A549 (cell line): Measurements from ENCODE around the gene TMEM221. TPM values are rescaled to one million over a fixed set of nuclear protein-coding genes. Genes with fewer than 3 reads are reported as not detected.

Experiments used
- ATAC-seq, 2 experiments: fragments of 200-7000 bp in 1 of 2; fragments of >200 bp in 1 of 2; cut with Nextera tagmentation in 1 of 2; cut with Tn5 transposase in 1 of 2; 3 replicates each; pipeline versions ENCODE4 v1.8.0 to v1.9.1; 2018 to 2020; ENCODE audit warnings: mild to moderate bottlenecking in 1 of 2, moderate library complexity in 1 of 2
- CTCF ChIA-PET: fragments of 300-600 bp; sonication (Branson Sonifier 250); formaldehyde crosslinking; extraction: SDS; loops from one replicate; lab custom pipeline; 2021; ENCODE audit warnings: antibody characterized with exemption, inconsistent platforms; lab: Yijun Ruan, JAX
- POLR2A ChIA-PET: fragments of 350-600 bp; formaldehyde crosslinking; extraction: SDS; loops from one replicate; lab custom pipeline; 2021; ENCODE audit warnings: antibody characterized with exemption, inconsistent platforms; lab: Yijun Ruan, JAX
- DNase-seq, 2 experiments: peaks; one replicate each; pipeline versions ENCODE4 v3.0.0 to v3.0.0-alpha.2; 2011 to 2016; ENCODE audit warnings: low read depth in 1 of 2, low spot score in 1 of 2
- FAIRE-seq: peaks from 2 replicates; lab custom pipeline; 2011; peaks lifted over from hg19 to GRCh38; lab: Jason Lieb, UNC
- H3K27ac ChIP-seq, 2 experiments: fragments of >200 bp; sonication (Bioruptor Twin); formaldehyde crosslinking; 3 replicates each; pipeline ENCODE4 v1.5.1; 2016 to 2017
- H3K4me1 ChIP-seq: fragments of >200 bp; sonication (Bioruptor Twin); formaldehyde crosslinking; 3 replicates; pipeline ENCODE4 v1.6.1; 2016
- H3K4me2 ChIP-seq: fragments of >200 bp; sonication (Bioruptor Twin); formaldehyde crosslinking; 3 replicates; pipeline ENCODE4 v1.6.1; 2016
- H3K4me3 ChIP-seq: fragments of >200 bp; sonication (Bioruptor Twin); formaldehyde crosslinking; 3 replicates; pipeline ENCODE4 v1.5.1; 2016
- H3K9me3 ChIP-seq: fragments of >200 bp; sonication (Bioruptor Twin); formaldehyde crosslinking; 3 replicates; pipeline ENCODE4 v1.6.1; 2016
- BCL3 ChIP-seq: fragments of >200 bp; sonication (Bioruptor Twin); formaldehyde crosslinking; IDR thresholded peaks from 3 replicates; pipeline ENCODE4 v1.6.1; 2016
- CBX2 ChIP-seq: fragments of 200-600 bp; sonication (generic); IDR thresholded peaks from 2 replicates; pipeline ENCODE4 v1.6.1; 2016; ENCODE audit warnings: low read depth, mild to moderate bottlenecking, borderline replicate concordance
- CHD4 ChIP-seq: fragments of 200-600 bp; sonication (generic); IDR thresholded peaks from 2 replicates; pipeline ENCODE4 v1.6.1; 2016; ENCODE audit warnings: antibody characterized with exemption, mild to moderate bottlenecking, borderline replicate concordance
- CTCF ChIP-seq: fragments of >200 bp; sonication (Bioruptor Twin); formaldehyde crosslinking; IDR thresholded peaks from 3 replicates; pipeline ENCODE4 v1.5.1; 2016
- E2F6 ChIP-seq: IDR thresholded peaks from 2 replicates; pipeline ENCODE4 v1.6.1; 2012; ENCODE audit warnings: low read depth, borderline replicate concordance
- ELK1 ChIP-seq: fragments of 150-350 bp; IDR thresholded peaks from 2 replicates; pipeline ENCODE4 v1.6.1; 2014; ENCODE audit warnings: low read depth, mild to moderate bottlenecking, low read length
- EP300 ChIP-seq, 2 experiments: fragments of >200 bp; sonication (Bioruptor Twin); formaldehyde crosslinking; IDR thresholded peaks; 2 replicates in 1 of 2; 3 replicates in 1 of 2; pipeline ENCODE4 v1.6.1; 2016 to 2017
- HES2 ChIP-seq: fragments of >200 bp; sonication (Bioruptor Twin); formaldehyde crosslinking; IDR thresholded peaks from 2 replicates; pipeline ENCODE4 v1.6.1; 2016
- HOXB5 ChIP-seq: fragments of 250-450 bp; sonication (Bioruptor Pico); IDR thresholded peaks from 2 replicates; pipeline ENCODE4 v1.5.0; 2020; ENCODE audit warnings: mild to moderate bottlenecking, moderate library complexity
- KDM5A ChIP-seq: fragments of 200-600 bp; sonication (generic); IDR thresholded peaks from 2 replicates; pipeline ENCODE4 v1.6.1; 2016; ENCODE audit warnings: antibody characterized with exemption, mild to moderate bottlenecking
- MAFK ChIP-seq: fragments of 450-650 bp; IDR thresholded peaks from 2 replicates; pipeline ENCODE4 v1.6.1; 2014; ENCODE audit not compliant: partially characterized antibody
- MAX ChIP-seq: IDR thresholded peaks from 2 replicates; pipeline ENCODE4 v1.6.1; 2012
- MYC ChIP-seq: IDR thresholded peaks from 2 replicates; pipeline ENCODE4 v1.6.1; 2012; ENCODE audit warnings: mild to moderate bottlenecking, inconsistent platforms, low read length, improper control_type of control experiment, borderline replicate concordance
- NR3C1 ChIP-seq: fragments of >200 bp; sonication (Bioruptor Twin); formaldehyde crosslinking; IDR thresholded peaks from 3 replicates; pipeline ENCODE4 v1.6.1; 2017
- PBX3 ChIP-seq: IDR thresholded peaks from 2 replicates; pipeline ENCODE4 v1.6.1; 2012
- POLR2A ChIP-seq: IDR thresholded peaks from 2 replicates; pipeline ENCODE4 v1.6.1; 2012; ENCODE audit warnings: mild to moderate bottlenecking, low read length
- POLR2AphosphoS2 ChIP-seq: conservative IDR thresholded peaks from 2 replicates; pipeline ENCODE4 v1.6.1; 2012; ENCODE audit warnings: low read length, improper control_type of control experiment, inconsistent platforms
- RAD21 ChIP-seq, 2 experiments: fragments of >200 bp in 1 of 2; sonication (Bioruptor Twin) in 1 of 2; formaldehyde crosslinking in 1 of 2; IDR thresholded peaks in 1 of 2; conservative IDR thresholded peaks in 1 of 2; 2 replicates in 1 of 2; 3 replicates in 1 of 2; pipeline ENCODE4 v1.6.1; 2012 to 2018; ENCODE audit warnings: inconsistent platforms in 1 of 2
- SMC3 ChIP-seq: fragments of >200 bp; sonication (Bioruptor Twin); formaldehyde crosslinking; IDR thresholded peaks from 3 replicates; pipeline ENCODE4 v1.6.1; 2018; ENCODE audit warnings: inconsistent platforms
- ZFP36 ChIP-seq: fragments of 450-650 bp; IDR thresholded peaks from 2 replicates; pipeline ENCODE4 v1.6.1; 2014; ENCODE audit warnings: borderline replicate concordance; ENCODE audit not compliant: partially characterized antibody
- ZNF302 ChIP-seq: fragments of 250-450 bp; sonication (Bioruptor Pico); IDR thresholded peaks from 2 replicates; pipeline ENCODE4 v1.9.0; 2021; ENCODE audit warnings: inconsistent platforms, mild to moderate bottlenecking, moderate library complexity
- WGBS: methylation state at CpG from one replicate; pipeline ENCODE4 v1.1.6; 2017; ENCODE audit errors: missing lambda C conversion rate; 5-methylcytosine and 5-hydroxymethylcytosine counted together
- polyA plus RNA-seq, 4 experiments: library from polyadenylated mRNA; depleted of rRNA in 3 of 4; stranded (reverse); fragments of >200 nt; fragmentation: RNase III in 1 of 4; extraction: RNeasy Plus Mini Kit Qiagen cat#74134 plus additional on column Dnase treatment in 1 of 4; gene quantifications; 2 replicates in 3 of 4; 3 replicates in 1 of 4; pipeline ENCODE4 v1.2.3, GENCODE V29; 2011 to 2017

Gene TMEM221
- polyA plus RNA-seq, 2 of the 4 experiments (the other 2 are of a cell fraction): 0.78 to 0.90 TPM

- H3K4me3 ChIP-seq: no peak overlapping the region
- no peaks in the 10 kb centered on the region for H3K4me1 ChIP-seq
- ATAC-seq (no peak), DNase-seq (no peak), FAIRE-seq (no peak)
- 80% methylated on average over 7 of the region's 7 CpGs for WGBS
- no peak overlapping the region for H3K4me2 ChIP-seq
- H3K27ac ChIP-seq: no peak overlapping the region
- POLR2A ChIA-PET: interaction anchor here (0.5 kb wide), 1 partner anchor 8 kb away, joined by 3 read pairs; no protein-coding TSS in a partner anchor
- TF ChIP-seq MAX: no peak
- TF ChIP-seq E2F6: no peak
- no peak for TF ChIP-seq HES2
- TF ChIP-seq BCL3: no peak
- no peak for TF ChIP-seq PBX3
- no peak for TF ChIP-seq EP300 (IDR thresholded peaks at IDR 0.05)
- no peak for TF ChIP-seq RAD21 (conservative IDR thresholded peaks at IDR 0.05 in 1 of 2, IDR thresholded peaks at IDR 0.05 in 1 of 2)
- no peak for TF ChIP-seq MYC
- no peak for TF ChIP-seq KDM5A
- TF ChIP-seq, all 56 proteins: peak for 0
- CTCF ChIA-PET: interaction anchor here (0.9 to 1.3 kb wide), 4 partner anchors 10 to 40 kb away, joined by 3 to 4 read pairs (median 3); partner anchors contain the start of gene TMEM221
- H3K9me3 ChIP-seq: no peaks in the 10 kb centered on the region
Measured at GRCh38 chr19:17431417-17431816, 17.1 kb downstream of the TMEM221 start.

- H3K27ac ChIP-seq: no peak overlapping the region
- ChIA-PET POLR2A (interaction anchor here (0.5 kb wide), 1 partner anchor 9 kb away, joined by 5 read pairs; no protein-coding TSS in a partner anchor), CTCF (interaction anchor here (0.6 to 1.6 kb wide), 5 partner anchors 11 to 426 kb away, joined by 3 read pairs; no protein-coding TSS in a partner anchor)
- no peak for TF ChIP-seq CBX2
- TF ChIP-seq MAFK: no peak
- TF ChIP-seq E2F6: no peak
- no peak for TF ChIP-seq POLR2A
- no peak for TF ChIP-seq ZNF302 (CRISPR knock-in tag)
- no peak for TF ChIP-seq HOXB5 (CRISPR knock-in tag)
- TF ChIP-seq ELK1: no peak
- no peak for TF ChIP-seq HES2
- TF ChIP-seq NR3C1: no peak
- no peak for TF ChIP-seq POLR2AphosphoS2
- no peak for TF ChIP-seq SMC3
- no peak for TF ChIP-seq MYC
- no peak for TF ChIP-seq CHD4
- no peak for TF ChIP-seq ZFP36
- no peak for TF ChIP-seq CTCF
- DNase-seq: no peak
- no peak for FAIRE-seq
- H3K4me3 ChIP-seq: no peak overlapping the region
- no peak overlapping the region for H3K4me2 ChIP-seq
- 77% methylated on average over 17 of the region's 17 CpGs for WGBS
- no peaks in the 10 kb centered on the region for H3K9me3 ChIP-seq
- no peak for ATAC-seq
- peaks cover 5% of the 10 kb centered on the region; the same call in 2 of the 3 replicates for H3K4me1 ChIP-seq
Measured at GRCh38 chr19:17429641-17430113, 18.8 kb downstream of the TMEM221 start.
